HFFc6 (cell line): ENCODE results near the gene FIBP. TPM values are rescaled to one million over a fixed set of nuclear protein-coding genes. Genes with fewer than 3 reads are reported as not detected.

ENCODE experiments used
- DNase-seq: peaks from one replicate; pipeline ENCODE4 v3.0.0-alpha.2; 2018
- H3K27ac Mint-ChIP-seq: 2 replicates; pipeline ENCODE4 v1.8.0; 2020; ENCODE audit warnings: mild to moderate bottlenecking, mixed read lengths
- H3K27me3 Mint-ChIP-seq: 2 replicates; pipeline ENCODE4 v1.8.0; 2021; ENCODE audit warnings: mild to moderate bottlenecking, moderate library complexity, mixed read lengths; ENCODE audit not compliant: insufficient read depth
- H3K36me3 Mint-ChIP-seq: 2 replicates; pipeline ENCODE4 v1.8.0; 2021; ENCODE audit warnings: low read depth, mixed read lengths
- H3K4me1 Mint-ChIP-seq: 2 replicates; pipeline ENCODE4 v1.8.0; 2020; ENCODE audit warnings: low read depth, mixed read lengths
- H3K4me3 Mint-ChIP-seq: 2 replicates; pipeline ENCODE4 v1.8.0; 2020; ENCODE audit warnings: mild to moderate bottlenecking, moderate library complexity, mixed read lengths
- H3K9me3 Mint-ChIP-seq: 2 replicates; pipeline ENCODE4 v1.8.0; 2020; ENCODE audit warnings: mild to moderate bottlenecking, mixed read lengths
- CTCF ChIP-seq: fragments of 200-600 bp; sonication (generic); IDR thresholded peaks from 2 replicates; pipeline ENCODE4 v1.5.0; 2021; ENCODE audit warnings: antibody characterized with exemption, mild to moderate bottlenecking
- total RNA-seq, 6 experiments: library from RNA; stranded (reverse); fragmentation: NEBNext Ultra II Directional; extraction: Animal tissue kit (Norgen Biotek cat#: 25700); gene quantifications; 2 replicates in 1 of 6; 3 replicates in 5 of 6; pipeline ENCODE4 v1.2.3, GENCODE V29; 2021

Gene FIBP
- total RNA-seq, 6 experiments from 2014 or later: 117 to 145 (median 135) TPM

- Mint-ChIP-seq H3K9me3 (no peaks in the 10 kb centered on the region), H3K27ac (peak overlapping the region; percentile 99), H3K36me3 (peaks cover 11% of the 10 kb centered on the region), H3K4me1 (peaks cover 75% of the 10 kb centered on the region), H3K4me3 (peak overlapping the region; percentile 63), H3K27me3 (peaks cover 1% of the 10 kb centered on the region)
- DNase-seq: peak; percentile 69
- TF ChIP-seq CTCF: no peak
Observed at GRCh38 chr11:65912845-65913244, 24.6 kb upstream of the FIBP start.

GRCh38 chr11:65911682-65912568 is 23.7 kb upstream of the FIBP start:
- Mint-ChIP-seq H3K36me3 (peaks cover 6% of the 10 kb centered on the region), H3K4me3 (peak overlapping the region; percentile 62)

GRCh38 chr11:65907878-65908277 is 19.6 kb upstream of the FIBP start:
- Mint-ChIP-seq H3K27ac (no peak overlapping the region), H3K36me3 (no peaks in the 10 kb centered on the region), H3K4me1 (peaks cover 69% of the 10 kb centered on the region), H3K9me3 (no peaks in the 10 kb centered on the region), H3K4me3 (no peak overlapping the region), H3K27me3 (peaks cover 1% of the 10 kb centered on the region)
- DNase-seq: no peak
- no peak for TF ChIP-seq CTCF

More at GRCh38 chr11:65911682-65912568, 23.7 kb upstream of the FIBP start:
- Mint-ChIP-seq H3K4me1 (peaks cover 80% of the 10 kb centered on the region), H3K27me3 (peaks cover 1% of the 10 kb centered on the region), H3K9me3 (no peaks in the 10 kb centered on the region), H3K27ac (peak overlapping the region; percentile 99)
- DNase-seq: peak; percentile 85
- TF ChIP-seq CTCF: peak; percentile 46; the same call in 1 of the 2 replicates

GRCh38 chr11:65906602-65907001 is 18.3 kb upstream of the FIBP start:
- no peak for DNase-seq
- H3K27me3 Mint-ChIP-seq: peaks cover 1% of the 10 kb centered on the region
- TF ChIP-seq CTCF: no peak
- no peaks in the 10 kb centered on the region for H3K9me3 Mint-ChIP-seq
- no peak overlapping the region for H3K4me3 Mint-ChIP-seq
- no peaks in the 10 kb centered on the region for H3K36me3 Mint-ChIP-seq
- H3K27ac Mint-ChIP-seq: no peak overlapping the region; the same call in 1 of the 2 replicates
- H3K4me1 Mint-ChIP-seq: peaks cover 69% of the 10 kb centered on the region

- TF ChIP-seq CTCF: no peak
- Mint-ChIP-seq H3K4me1 (peaks cover 54% of the 10 kb centered on the region), H3K4me3 (peak overlapping the region; percentile 68), H3K36me3 (peaks cover 4% of the 10 kb centered on the region), H3K9me3 (peaks cover 3% of the 10 kb centered on the region), H3K27ac (peak overlapping the region; percentile 95), H3K27me3 (peaks cover 7% of the 10 kb centered on the region)
- no peak for DNase-seq
Observed at GRCh38 chr11:65903715-65904114, 15.4 kb upstream of the FIBP start.
